HG02970 (cell line): Measurements from ENCODE around the gene AOC1.
"Not testable (repeated sequence)": the region's sequence is repeated elsewhere in the genome, so short reads cannot be mapped to it uniquely, and the experiment has no call there.

Source experiments
- ATAC-seq: cut with Tn5 transposase; IDR thresholded peaks from one replicate; pipeline ENCODE4 v1.9.1; 2021; ENCODE audit warnings: mild to moderate bottlenecking, moderate library complexity, moderate number of reproducible peaks; ENCODE audit not compliant: unreplicated experiment, low FRiP score

AOC1 gene

GRCh38 chr7:150890853-150891584, 38.7 kb downstream of the AOC1 start:
- ATAC-seq: no peak

DNA sequence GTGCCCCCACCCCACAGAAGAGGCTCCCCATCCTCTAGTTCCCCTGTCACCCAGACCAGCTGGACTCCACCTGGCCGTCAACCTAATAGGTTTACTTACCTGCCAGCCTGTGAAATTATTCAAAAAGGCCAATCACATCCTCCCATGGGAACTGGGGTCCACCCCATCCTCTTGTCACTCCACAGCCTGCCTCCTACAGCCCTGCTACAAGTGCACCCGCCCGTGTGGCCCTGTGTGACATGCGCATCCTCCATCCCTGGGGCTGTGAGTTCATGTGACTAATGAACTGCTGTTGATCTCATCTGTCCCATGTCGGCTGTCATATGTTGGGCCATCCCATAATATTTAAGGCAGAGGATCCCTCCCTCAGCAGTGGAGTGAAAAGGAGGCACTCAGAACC, 39.4 kb downstream of the AOC1 start:
- ATAC-seq: no peak

DNA sequence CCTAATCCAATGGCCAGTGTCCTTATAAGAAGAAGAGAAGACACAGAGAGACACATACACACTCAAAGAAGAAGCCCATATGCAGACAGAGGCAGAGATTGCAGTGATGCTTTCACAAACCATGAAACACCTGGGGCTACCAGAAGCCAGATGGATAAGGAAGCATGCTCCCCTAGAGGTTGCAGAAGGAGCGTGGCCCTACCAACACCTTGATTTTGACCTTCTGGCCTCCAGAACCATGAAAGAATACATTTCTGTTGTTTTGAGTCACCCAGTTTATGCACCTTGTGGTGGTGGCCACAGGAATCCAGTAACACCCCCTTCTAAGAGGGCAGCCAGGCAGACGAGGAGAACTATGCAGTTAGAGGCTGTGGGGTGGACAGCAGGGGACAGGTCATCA, 43.5 kb downstream of the AOC1 start:
- no peak for ATAC-seq

DNA sequence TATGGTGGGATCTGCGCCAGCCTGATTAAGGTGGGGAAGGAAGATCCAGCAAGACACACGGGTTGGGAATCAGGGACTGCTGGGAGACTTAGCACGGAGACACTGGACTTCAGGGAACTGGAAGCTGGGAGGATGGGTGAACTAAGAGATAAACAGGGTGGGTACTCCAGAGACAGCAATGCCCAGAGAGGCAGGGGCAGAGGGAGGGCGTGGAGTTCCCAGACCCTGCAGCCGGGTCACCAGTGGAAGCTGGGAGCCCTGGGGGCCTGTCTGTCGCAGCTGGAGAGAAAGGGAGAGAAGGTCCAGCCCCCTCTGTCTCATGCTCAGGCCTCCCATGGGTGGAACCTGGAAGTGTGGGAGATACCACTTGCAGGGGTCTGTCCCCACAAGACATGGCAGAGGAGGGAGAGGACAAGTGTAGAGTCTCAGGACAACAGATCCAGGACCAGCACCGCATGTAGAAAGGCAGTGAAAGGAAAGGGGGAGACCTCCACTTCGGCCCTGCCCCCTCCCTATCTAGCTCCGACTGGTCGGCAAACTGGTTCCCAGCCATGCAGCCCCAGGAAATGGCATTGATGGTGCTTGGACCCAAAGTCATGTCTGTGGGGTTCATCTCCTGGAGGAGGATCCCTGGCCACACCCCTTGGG, 44.4 kb downstream of the AOC1 start:
- ATAC-seq: no peak

DNA sequence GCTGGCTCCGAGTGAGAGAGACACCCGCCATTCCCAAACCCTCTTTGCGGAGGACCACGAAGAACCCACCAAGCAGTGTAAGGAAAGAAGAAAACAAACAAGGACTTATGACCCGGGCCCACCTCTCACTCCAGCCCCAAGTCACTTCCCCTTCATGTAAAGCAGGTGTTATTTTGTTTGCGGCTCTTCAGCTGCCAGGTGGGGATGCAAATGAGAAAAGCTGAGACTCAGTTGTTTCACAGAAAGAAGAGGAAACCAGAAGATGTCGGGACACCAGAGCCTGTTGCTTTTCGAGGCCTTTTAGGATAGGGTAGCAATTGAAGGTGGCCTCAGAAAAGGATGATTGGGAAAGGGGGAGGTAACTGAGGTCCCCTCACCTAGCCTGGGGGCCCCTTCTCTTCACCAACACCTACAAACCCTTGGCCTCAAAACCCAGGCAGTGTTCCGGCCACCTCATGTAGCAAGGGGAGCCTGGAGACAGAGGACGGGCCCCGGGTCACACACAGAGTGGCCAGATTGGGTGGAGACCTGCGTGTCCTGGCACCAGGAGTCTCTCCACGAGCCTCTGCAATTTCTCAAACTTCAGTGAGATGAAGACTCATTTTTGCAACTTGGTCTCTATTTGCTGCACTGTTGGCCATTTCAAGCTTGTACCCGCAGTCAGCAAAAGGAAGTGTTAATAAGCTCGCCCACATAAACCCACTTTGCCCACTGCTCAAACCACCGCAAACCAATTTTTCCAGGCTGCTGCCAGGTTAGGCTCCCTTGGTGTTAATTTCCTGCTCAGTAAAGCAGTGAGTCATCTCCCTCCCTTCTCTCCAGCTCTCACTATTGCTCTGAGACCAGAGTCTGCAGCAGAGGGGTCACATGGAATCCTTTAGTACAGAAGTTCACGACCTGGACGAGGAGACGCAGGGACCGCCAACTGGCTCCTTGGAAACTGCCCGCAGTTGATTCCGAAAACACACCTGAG, 45.5 kb downstream of the AOC1 start:
- peak; percentile 43 for ATAC-seq

DNA sequence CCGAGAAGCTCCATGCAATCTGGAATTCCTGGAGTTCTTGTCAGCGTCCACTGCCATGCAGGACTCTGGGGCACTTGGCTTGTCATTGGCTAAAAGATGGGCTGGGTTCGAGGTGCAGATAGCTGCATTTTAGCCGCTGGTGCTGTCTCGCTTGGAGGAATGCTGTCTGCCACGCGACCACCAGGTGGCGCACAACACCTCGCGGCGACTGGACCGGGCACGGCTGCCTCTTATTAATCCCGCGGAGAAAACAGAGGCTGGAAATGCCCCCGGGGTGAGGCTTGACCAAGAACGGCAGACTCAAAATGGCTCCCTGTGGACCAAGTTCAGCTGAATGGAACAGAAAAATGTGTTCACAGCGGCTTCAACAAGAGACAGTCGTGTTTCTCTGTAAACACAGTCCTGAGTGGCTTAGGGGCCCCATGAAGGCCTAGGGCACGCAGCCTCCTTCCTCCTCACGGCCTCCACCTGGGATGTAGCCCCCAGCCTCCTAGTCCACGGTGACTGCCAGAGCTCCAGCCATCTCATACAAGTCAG, 46.2 kb downstream of the AOC1 start:
- ATAC-seq: no peak

DNA sequence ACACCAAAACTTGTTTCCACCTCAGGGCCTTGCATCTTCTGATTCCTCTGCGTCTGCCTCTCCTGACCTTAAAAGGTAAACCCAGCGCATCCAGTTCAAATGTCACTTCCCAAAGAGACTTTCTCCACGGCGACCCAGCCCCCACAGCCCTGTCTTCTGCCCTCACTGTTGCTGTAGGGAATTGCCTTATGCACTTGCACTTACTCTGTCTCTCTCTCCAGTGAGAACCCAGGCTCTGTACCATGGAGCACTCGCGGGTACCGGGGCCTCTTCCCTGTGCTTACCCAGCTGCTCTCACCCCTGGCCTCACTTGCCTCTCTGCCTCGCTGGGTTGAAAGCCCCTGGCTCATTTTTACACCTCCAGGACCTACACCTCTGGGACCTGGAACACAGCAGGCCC, 48.4 kb downstream of the AOC1 start:
- ATAC-seq: no peak

DNA sequence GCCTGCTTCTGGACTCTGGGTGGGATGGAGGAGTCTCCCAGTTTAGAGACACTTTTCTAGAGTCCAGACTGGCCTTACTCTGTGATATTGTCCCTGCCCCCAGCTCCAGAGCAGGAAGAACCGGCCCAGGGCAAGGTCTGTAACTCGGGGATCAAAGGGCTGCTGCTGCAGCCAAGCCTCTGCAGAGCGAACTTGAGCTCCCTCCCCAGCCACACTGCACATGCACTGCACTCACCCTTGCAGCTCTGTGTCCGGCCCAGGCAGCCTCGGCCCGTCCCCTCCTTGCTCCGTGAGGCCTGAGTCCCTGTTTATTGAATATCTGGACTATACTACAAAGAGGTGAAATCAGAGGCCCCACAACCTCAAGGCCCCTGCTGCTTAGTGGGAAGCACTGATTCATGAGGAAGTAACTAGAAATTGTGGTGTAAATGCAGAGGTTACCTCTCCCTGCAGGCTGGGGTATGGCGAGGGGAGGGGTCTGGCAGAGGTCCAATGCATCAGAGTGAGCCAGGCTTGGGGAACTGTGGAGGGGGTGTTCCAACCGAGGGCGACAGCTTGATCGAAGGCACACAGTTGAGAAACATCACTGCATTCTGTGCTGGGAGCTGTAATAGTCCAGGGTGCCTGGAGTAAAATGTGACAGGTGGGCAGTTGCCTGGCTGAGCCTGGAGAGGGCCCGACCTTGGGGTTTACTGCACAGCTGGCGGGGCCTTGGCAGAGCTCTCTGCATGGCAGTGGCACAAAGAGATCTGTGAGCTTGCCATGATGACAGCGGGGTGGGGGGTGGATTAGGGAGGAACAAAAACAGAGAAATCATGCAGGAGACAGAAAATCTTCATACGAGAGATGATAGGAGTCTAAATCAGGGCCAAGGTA, 49.1 kb downstream of the AOC1 start:
- no peak for ATAC-seq

GRCh38 chr7:150902078-150903033, 50.0 kb downstream of the AOC1 start:
- no peak for ATAC-seq

DNA sequence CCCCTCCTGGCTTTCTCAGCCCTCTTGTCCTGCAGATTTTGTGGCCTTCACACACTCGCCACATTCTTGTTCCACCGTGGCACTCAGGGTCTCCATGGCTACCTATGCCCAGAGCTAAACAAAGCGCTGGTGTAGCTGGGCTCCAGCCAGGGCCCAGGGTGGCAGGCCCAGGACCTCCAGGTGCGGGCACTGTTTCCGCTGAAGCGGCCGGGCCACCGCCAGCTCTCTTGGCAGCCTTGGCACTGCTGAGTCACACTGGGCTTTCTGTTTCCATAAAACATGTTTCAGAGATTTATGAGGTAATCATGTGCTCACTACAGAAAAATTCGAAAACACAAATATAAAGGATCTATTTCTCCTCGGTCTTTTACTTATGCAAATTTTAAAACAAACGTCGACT, 51.3 kb downstream of the AOC1 start:
- ATAC-seq: no peak

GRCh38 chr7:150904011-150904909, 51.9 kb downstream of the AOC1 start:
- ATAC-seq: no peak

GRCh38 chr7:150908173-150908572, 55.9 kb downstream of the AOC1 start:
- ATAC-seq: no peak

- ATAC-seq: no peak
Measured at GRCh38 chr7:150909200-150909995, 57.1 kb downstream of the AOC1 start.

GRCh38 chr7:150910305-150910995, 58.1 kb downstream of the AOC1 start:
- not testable (repeated sequence) for ATAC-seq

DNA sequence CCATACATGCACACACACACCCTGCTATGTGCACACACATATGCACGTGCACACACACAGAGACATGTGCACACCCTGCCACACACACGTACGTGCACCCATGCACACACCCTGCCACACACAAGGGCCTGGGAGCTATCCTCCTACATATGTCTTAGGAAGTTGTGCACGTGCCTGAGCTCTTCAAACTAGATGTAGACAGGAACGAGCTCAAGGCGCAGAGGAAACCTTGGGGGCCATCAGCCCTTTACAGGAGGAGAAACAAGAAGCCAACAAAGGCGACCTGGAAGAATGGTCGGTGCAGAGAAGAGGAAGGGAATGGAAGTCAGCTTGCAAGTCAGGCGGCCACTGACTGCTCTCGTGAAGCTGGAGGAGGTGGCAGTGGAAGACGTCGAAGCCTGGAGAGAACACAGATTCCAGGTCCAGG, 58.7 kb downstream of the AOC1 start:
- ATAC-seq: no peak
